ENCODE data around the gene TTYH1.
"Not testable (repeated sequence)": the region's sequence is repeated elsewhere in the genome, so short reads cannot be mapped to it uniquely, and the experiment has no call there.

Gene TTYH1

DNA sequence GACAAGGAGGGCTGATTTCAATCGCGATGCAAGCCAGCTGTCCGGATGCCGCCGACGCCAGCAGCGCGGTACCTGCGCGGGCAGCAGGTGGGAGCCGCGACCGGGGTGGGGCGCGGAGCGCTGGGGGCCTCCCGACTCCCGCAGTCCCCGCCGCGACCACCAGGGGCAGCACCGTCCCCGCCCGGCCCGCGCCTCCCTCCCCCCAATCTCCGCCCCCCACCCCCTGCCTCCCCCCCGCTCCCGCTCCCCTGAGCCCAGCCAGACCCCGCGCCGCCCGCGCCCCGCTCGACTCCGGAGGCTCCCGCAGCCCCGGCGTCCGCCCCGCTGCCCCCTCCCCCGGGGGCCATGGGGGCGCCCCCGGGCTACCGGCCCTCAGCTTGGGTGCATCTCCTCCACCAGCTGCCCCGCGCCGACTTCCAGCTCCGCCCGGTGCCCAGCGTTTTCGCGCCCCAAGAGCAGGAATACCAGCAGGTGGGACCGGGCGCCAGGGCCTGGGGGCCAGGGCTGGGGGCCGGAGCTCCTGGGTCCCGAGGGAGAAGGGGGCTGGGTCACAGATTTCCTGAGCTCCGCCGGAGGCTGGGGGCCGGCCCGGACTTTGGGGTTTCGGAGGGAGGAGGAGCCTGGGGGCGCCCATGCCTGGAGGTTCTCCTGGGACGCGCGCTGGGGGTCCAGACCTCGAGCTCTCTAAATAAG lies at the start of gene TTYH1:
TSS of gene TTYH1 (plus strand) at position 257 of the 693 bp plus-strand sequence. CDS start at position 346, 89 bp downstream.
- peak; percentile 28 for DNase-seq (ENCODE audit: low read depth)

DNA sequence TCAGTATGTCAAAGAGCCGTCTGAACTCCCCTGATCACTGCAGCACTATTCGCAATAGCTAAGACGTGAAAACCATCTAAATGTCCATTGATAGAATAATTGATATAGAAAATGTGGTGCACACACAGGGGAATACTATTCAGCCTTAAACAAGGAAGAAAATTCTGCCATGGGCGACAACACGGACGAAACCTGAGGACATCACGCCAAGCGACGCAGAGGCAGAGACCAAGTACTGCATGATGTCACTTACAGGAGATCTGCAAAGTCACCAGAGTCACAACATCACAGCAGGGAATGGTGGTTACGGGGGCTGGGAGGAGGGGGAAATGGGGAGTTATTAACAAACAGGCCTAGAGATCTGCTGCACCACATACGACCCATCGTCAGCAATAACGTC lies 49.5 kb upstream of the TTYH1 start:
- not testable (repeated sequence) for DNase-seq (ENCODE audit: low read depth)

DNA sequence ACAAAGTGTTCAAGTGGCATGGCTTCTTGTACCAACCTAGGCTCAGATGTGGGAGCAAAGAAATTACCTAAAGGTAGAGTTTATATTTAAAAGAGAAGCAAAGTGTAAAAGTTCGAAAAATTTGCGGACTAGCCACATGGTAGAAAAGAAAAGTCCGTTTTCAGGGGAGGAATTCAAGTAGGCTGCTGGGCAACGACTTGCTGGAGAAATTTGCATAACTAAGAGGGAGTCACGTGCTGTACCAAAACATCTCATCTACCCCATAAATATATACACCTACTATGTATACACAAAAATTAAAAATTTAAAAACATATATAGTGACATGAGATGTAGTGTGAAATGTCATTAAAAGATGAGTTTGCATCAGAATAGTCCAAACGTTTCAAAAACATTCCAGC lies 48.5 kb upstream of the TTYH1 start:
- DNase-seq (ENCODE audit: low read depth), result no peak

DNA sequence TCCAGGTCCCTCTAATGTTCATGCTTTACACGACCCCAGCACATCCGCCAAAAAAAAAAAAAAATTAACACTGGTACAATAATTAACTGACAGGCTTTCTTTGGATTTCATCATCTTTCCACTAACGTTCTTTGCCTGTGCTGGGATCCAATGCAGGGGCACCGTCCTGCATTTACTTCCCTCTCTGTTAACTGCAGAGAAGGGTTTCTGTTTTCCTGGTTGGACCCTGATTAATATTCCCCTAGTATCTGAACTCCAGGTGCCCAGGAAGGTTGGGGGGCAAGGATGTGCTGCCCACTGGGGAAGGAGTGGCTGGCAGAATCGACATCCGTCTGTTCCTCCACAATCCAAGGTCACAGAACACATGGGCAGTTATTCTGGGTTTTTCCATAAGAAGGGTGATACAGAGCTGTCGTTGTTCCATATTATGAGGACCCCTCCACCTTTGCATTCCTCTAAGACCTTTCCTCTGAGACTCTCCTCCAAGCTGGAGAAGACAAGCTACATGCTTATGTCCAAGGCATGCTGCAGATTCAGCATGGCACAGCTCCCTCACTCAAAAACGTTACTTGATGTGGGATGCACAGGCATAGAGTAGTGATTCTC lies 46.1 kb upstream of the TTYH1 start:
- no peak for DNase-seq (ENCODE audit: low read depth)

DNA sequence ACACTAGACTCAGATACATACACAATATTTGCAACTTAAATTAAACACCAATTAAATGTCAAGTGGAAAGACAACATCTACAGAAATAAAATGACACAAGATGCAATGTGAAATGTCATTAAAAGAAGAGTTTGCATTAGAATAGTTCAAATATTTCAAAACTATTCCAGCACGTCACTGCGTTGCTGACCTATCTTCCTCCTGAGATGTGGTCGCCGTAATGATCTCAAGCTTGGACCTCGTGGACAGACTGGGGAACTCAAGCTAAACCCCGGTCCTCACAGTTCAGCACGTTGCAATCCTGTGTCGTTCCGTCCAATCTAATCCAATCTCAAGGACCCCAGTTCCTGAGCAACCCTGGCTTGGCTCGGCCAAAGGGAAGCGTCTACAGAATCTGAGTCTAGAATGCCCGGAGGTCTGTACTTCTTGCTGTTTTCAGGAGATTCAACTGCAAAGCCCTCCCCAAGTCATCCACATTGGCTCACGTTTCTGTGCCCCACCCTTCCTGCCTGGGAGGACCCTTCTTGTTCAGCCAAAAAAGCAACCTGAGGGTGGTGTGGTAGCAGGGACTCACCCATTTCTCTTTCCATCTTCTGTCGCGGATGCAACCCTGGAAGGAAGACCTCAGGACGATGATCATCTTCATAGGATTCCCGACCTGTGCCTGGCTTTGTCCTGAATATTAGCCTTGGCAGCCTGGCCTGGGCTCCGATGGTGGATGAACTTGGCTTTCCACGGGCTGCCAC lies 45.4 kb upstream of the TTYH1 start:
- DNase-seq (ENCODE audit: low read depth), result not testable (repeated sequence)

DNA sequence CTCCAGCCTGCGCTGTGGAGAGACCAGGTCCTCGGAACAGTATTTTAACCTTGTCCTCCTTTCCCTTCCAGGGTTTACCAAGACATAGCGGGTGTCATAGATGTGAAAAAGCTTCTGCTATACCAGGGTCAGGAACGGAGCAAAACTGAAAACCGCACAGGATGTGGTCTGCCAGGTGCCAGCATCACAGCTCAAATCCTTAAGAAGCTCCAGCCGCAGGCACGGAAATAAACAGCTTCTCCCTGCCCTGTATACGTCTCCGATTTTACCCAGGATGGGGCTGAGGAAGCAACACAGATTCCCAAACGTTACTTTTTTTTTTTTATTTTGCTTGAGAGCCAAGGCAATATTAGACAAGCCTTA lies 44.8 kb upstream of the TTYH1 start:
- DNase-seq (ENCODE audit: low read depth), result peak; percentile 48

DNA sequence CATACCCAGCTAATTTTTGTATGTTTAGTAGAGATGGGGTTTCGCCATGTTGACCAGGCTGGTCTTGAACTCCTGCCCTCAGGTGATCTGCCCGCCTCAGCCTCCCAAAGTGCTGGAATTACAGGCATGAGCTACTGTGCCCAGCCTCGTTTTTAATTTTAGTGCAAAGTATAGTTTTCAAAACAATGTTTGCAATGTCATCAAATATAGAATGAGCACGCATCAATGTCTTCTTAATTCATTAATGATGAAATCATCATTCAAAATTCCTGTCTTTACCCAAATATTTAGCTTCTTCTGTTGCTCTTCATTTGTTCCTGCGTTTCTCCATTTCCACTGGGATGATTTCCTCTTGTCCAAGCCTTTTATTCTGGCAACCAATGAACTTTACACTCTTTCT lies 43.8 kb upstream of the TTYH1 start:
- DNase-seq (ENCODE audit: low read depth), result not testable (repeated sequence)

DNA sequence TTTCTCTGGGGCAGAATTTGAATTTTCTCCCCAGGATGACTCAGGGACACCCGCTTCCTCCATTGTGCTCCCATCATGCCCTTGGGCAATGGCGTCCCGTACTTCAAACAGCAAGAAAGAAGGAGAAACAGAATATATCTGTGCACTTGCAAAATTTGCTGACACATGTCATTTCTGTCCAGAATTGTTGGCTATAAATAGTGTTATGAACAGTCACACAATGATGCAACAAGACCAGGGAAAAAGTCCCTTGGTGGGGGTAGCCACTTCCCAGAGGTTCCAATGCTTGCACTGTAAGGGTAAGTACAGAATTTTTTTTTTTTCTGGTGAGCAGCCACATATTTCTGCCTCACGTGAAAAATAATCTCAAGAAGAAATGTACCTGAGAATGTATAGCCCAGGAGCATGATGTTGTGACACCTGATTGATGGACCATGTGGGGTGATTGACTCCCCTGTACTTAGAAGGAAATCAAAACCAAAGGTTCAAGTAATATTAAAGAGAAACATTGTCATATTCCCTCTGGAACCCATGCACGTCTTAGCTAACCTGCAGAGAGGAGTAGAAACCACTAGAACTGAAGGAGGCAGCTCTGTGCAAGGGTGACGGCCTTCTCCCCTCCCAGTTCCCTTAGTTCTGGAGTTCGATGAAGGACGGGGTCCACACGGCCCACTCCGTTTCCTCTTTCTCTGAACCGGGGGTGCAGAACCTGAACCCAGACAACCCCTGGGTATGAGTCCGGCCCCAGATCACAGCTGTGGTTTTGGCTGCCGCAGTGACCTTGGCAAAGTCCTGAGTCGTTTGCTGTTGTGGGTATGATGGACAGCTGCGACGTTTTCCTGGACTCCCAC lies 41.3 kb upstream of the TTYH1 start:
- no peak for DNase-seq (ENCODE audit: low read depth)

DNA sequence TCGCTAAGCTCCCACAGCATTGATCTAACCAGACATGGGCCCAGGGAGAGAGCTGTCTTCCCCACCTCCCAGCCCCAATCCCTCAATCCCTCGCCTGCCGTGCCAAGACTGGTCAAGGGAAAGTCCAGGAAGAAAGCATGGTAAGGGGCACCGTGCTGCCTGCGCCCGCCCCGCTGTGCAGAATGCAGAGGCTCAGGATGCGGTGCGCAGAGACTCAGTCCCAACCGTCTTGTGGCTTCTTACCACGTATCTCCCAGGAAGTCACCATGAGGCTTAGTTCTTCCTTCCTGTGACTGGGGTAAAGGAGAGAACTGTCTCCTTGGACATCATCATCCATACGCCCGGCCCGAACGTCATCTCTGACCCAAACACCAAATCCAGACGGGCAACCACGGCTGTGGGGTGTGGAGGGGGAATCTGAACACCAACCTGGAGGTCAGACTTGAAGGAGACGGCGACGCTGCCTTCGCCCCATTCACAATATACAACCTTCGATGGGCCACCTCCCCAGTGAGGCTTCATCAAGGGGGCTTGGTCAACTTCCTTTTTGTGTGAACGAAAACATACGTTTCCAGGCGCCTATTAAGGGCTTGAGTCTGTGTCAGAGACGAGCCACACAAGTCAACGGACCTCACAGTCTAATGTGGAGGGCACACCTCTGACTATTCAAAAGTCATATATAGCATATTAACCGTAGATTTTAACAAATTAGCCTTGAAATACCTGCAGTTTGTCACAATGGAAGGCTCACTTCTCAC lies 39.9 kb upstream of the TTYH1 start:
- not testable (repeated sequence) for DNase-seq (ENCODE audit: low read depth)

DNA sequence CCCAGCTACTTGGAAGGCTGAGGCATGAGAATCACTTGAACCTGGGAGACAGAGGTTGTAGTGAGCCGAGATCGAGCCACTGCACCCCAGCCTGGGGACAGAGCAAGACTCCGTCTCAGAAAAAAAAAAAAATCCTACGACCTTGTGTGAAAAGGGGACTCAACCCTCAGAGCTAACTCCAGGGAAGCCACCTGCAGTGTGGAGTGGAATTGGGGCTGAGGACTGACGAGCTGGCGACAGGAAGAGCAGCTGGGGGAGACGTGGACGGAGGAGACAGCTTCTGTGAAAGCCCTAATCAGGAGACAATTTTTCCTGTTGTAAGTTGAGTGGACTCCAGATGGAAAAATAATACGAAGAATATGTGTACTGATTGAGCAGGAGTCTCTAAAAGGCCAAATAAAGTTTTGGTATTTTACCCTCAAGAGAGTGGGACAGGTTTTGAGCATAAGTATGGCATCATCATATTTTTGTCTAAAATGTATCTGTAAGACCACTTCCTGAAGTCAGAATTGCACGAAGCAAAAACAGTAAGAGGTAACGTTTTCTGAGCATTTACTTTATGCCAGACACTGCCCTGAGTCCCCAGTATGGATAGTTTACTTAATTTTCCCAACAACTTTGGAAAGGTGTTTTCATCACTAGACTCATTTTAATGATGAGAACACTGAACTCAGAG lies 38.5 kb upstream of the TTYH1 start:
- no peak for DNase-seq (ENCODE audit: low read depth)

DNA sequence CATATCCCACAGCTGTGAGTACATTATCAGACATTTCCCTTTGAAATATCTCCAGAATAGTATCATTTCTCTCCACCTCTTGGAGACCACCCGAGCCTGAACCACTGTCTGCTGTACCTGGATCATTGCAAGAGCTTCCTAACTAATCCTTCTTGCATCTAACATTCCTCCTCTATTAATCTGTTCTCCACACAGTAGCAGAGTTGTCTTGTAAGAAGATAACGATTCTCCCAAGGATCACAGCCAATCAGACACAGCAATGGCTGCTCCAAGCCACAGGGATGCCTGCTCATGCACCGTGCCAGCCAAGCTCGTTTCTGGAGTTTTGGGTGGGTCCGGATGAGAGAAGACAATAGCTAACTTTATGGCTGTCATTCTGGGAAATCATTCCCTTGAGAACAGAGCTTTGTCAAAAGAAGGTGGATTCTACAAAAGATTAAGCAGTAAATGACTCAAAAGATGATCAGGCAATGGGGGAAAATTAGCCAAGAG lies 36.0 kb upstream of the TTYH1 start:
- DNase-seq (ENCODE audit: low read depth), result no peak

DNA sequence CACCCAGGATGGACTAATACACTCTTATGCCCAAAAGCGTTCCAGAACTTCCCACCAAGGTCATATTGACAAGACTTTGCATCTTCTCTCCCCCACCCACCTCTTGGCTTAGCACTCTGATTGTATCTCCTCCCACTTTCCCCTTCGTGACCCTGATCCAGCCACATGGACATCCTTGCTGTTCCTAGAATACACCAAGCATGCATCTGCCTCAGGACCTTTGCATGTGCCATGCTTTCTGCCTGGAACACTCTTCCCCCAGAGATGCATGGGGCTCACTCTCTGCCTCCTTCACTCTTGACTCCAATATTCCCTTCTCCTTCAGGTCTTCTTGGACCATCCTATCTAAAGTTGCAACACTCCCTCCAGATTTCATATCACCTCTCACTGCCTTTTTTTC lies 34.4 kb upstream of the TTYH1 start:
- DNase-seq (ENCODE audit: low read depth), result no peak

DNA sequence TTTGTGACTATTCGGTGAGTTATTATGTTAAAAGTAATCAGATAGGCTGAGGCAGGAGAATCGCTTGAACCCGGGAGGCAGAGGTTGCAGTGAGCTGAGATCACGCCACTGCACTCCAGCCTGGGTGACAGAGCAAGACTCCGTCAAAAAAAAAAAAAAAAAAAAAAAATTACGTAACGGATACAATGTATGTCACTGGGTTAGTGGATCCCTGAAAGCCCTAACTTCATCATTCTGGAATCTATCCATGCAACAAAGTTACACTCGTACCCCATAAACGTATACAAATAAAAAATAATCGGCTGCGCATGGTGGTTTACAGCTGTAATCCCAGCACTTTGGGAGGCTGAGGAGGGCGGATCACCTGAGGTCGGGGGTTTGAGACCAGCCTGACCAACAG lies 33.2 kb upstream of the TTYH1 start:
- not testable (repeated sequence) for DNase-seq (ENCODE audit: low read depth)

DNA sequence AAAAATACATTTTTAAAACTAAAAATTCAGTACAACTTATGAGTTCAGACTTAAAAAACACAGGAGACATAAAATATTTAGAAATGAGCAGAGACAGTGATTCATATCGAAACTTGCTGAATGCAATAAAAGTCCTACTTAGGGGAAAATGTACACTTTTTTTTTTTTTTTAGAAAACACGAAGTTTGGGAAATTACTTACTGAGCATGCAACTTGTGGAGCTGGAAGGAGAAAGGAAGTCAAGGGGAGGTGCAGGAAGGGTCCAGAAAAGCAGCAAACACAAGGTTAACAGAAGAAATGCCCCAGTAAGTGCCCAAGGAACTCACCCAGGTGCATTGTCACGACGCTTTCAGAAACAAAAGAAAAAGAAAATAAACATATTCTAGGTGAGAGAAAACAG lies 31.9 kb upstream of the TTYH1 start:
- DNase-seq (ENCODE audit: low read depth), result no peak

DNA sequence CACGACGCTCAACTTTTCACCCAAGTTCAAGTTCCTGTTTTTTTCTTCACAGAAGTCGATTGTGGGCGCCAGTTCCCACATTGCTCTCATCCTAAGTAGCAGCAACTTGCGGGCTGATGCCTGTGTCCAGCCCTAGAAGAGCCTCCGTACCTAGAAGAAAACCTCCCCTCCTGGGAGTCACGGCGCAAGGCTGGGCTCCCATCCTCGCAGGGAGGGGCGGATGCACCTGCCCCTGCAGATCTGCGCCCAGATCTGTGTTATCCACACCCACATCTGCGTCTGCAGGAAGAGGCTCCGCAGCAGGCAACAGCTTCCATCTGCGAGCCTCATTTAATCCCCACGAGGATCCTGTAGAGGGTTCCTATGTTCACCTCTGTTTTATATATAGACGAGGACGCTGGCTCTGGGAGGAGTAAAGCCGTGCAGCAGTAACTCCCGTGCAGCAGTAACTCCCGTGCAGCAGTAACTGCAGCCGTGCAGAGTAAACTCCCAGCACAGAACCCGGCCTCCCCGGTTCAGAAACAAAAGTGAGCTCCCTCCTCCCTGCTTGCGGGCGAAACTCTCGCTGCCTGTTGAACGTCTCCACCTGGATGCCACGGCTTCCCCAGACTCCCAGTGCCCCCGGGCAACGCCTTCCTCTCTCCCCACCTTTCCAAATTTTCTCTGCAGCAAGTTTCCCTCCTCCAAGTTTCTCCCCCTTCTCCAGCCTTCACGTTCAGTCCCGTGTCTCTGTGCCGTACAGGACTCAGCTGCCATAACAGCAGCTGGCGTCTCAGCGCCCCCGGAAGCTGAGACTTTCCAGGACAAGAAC lies 27.1 kb upstream of the TTYH1 start:
- no peak for DNase-seq (ENCODE audit: low read depth)

DNA sequence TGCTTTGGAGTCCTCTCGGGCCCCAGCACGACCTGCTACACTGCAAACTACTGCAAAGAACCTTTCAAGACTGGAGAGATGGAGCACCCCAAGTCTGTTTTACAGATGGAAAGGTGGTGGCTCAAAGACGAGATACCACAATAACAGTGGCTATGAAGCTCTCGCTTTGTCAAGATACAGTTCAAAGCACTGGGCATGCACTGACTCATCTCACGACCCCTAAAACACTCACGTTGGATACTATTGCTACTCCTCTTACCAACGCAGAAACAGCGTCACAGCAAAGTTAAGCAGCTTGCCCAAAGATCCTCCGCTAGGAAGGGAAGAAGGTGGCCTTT lies 26.5 kb upstream of the TTYH1 start:
- DNase-seq (ENCODE audit: low read depth), result no peak

DNA sequence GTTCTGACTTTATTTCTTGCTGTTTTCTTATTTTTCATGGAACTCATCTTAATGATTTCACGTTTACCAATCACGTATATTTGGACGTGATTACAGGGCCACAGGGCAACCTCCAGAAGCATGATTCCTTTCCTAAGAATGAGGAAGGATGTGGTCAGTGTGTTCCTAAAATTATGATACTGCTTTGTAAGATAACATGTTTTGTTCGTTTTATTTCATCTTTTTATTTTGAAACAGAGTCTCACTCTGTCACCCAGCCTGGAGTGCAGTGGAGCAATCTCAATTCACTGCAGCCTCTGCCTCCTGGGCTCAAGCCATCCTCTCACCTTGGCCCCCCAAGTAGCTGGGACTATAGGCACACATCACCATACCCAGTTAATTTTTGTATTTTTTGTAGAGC lies 25.7 kb upstream of the TTYH1 start:
- no peak for DNase-seq (ENCODE audit: low read depth)

DNA sequence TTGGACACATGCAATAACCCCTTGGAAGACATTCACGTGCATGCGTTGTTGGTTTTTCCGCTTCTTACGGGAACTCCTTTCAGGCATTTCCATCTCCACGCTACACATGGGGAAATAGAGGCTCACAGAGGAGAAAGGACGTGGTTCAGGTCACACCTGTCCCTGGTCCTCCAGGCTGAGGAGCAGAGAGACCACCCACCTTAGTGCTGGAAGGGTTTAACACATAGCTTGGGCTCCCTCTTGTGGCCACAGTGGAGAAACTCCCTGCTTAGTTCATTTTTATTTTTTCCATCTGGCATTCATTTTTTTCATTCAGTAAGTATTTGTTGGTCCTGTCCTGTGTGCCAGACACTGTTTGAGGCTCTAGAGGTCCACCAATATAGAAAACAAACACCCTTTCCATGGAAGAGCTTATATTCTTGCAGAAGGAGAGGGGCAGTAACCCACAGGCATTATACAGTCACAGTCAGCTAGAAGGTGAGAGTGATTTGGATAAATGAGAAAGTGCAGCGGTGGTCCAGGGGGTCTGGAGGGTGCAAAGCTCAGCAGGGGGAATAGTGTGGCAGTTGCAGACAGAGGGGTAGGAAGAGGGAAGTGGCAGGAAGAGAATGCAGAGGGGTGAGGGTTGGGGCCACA lies 24.2 kb upstream of the TTYH1 start:
- DNase-seq (ENCODE audit: low read depth), result peak; percentile 46

DNA sequence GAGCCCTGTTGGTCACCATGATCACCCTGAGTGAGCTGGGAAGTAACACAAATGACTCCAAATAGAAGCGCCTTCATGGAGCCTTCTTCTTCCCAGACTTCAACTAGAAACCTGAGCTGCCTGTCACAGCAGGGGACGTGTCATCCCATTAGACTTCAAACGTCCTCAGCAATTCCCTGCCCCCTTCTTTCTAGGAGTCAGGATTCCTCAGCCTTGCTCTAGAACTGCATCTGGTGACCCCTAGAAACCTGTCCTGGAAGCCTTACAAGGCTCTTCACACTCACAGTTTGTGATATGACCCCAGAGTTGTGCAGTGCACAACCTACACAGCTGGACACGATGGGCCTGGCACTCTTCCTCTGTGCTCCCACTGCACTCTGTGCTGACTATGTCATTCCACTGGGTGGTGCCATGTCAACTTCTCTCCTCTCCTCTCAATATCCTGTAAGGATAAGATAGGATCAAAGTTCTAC lies 23.6 kb upstream of the TTYH1 start:
- no peak for DNase-seq (ENCODE audit: low read depth)

DNA sequence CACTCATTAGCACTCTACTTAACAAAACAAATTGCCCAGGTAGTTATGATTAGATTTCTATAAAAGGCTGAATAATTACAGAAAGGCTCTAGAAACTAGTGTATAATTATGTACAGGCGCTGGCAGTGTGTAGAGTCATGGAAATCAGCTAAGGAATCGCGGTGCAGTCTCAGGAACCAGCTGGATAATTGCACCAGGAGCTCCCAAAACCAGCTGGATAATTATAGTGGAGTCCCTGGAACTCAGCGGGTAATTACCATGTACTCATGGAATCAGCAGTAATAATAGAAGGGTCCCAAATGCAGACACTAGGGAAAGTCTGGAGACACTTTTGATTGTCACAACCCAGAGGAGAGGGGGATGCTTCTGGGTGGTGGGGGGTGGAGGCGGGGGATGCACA lies 23.2 kb upstream of the TTYH1 start:
- no peak for DNase-seq (ENCODE audit: low read depth)
